DLD1 (cell line): Measurements from ENCODE around the gene ZNF609.

Source experiments
- in situ Hi-C: cut with HindIII; loops from 2 replicates; pipeline ENCODE4 v1.10.0; 2017; ENCODE audit warnings: low sequenced_read_pairs

ZNF609 gene, protein sequence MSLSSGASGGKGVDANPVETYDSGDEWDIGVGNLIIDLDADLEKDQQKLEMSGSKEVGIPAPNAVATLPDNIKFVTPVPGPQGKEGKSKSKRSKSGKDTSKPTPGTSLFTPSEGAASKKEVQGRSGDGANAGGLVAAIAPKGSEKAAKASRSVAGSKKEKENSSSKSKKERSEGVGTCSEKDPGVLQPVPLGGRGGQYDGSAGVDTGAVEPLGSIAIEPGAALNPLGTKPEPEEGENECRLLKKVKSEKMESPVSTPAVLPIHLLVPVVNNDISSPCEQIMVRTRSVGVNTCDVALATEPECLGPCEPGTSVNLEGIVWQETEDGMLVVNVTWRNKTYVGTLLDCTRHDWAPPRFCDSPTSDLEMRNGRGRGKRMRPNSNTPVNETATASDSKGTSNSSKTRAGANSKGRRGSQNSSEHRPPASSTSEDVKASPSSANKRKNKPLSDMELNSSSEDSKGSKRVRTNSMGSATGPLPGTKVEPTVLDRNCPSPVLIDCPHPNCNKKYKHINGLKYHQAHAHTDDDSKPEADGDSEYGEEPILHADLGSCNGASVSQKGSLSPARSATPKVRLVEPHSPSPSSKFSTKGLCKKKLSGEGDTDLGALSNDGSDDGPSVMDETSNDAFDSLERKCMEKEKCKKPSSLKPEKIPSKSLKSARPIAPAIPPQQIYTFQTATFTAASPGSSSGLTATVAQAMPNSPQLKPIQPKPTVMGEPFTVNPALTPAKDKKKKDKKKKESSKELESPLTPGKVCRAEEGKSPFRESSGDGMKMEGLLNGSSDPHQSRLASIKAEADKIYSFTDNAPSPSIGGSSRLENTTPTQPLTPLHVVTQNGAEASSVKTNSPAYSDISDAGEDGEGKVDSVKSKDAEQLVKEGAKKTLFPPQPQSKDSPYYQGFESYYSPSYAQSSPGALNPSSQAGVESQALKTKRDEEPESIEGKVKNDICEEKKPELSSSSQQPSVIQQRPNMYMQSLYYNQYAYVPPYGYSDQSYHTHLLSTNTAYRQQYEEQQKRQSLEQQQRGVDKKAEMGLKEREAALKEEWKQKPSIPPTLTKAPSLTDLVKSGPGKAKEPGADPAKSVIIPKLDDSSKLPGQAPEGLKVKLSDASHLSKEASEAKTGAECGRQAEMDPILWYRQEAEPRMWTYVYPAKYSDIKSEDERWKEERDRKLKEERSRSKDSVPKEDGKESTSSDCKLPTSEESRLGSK (N-terminal part only)

DNA sequence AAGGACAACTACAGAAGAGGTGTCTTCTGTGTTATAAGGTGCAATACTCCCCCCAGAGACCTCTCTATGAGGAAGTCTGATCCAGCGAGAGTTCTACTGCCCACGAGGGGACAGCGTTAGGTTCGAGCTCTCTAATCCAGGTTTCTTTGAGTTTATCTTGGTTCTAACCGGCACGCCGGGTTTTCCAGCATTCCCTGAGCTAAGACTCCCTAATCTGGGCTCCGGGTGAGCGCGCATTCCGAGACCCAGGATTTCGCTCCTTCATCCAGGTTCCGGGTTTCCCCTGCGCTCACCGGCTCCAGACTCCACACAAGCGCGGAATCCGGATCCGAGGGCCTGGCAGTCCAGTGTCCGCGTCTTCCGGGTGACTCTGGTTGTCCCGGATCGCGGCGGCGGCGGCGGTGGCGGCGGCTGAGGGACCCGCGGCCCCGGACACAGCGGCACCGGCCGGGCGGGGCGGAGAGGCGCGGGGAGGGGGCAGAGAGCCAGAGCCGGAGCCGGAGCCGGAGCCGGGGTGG lies at the start of gene ZNF609:
Gene ZNF609 (plus strand): TSS at position 373 of the 518 bp plus-strand sequence. CDS start 38,842 bp downstream, outside the sequence.
- in situ Hi-C loops = no loop called here

DNA sequence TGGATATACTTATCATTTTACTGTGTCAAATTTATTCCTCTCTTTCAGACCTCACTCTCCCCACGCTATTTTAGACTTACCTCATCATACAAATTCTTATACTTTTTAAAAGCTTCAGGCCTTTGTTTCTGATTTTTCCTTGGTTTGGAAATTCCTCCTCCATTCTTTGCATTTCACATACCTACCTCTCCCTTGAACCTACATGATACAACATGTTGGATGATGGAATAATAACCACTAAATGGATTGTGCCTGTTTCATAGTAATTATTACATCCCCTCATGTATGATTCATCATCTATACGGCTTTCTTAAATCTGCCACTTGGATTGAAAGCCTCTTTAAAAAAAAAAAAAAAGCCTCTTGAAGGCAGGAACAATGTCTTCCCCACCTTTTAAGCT lies 48.2 kb upstream of the ZNF609 start:
- in situ Hi-C loops = no loop called here

DNA sequence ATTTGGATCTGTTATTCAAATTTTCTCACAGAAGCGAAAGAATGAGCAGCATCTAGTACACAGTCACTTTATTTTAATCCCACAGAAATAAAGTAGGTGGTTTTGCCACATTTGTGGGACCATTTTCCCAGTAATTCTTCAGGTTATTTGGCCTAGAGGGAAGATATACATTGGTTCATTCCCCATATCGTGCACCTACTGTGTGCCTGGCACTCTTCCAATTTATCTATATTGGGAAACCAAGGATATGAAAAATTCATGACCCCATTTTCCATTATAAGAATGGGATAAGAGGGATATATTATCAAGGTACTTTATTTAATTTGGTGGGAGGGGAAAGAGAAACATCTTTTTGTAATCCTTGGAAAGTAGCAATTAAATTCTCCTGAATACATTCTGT lies 37.7 kb upstream of the ZNF609 start:
- in situ Hi-C loops = no loop called here

- in situ Hi-C loops = no loop called here
Measured at GRCh38 chr15:64423970-64424369, 36.4 kb upstream of the ZNF609 start.

- in situ Hi-C loops = loop anchor here (25.0 kb wide), 1 partner anchor 262 kb away; no protein-coding TSS in a partner anchor
Measured at GRCh38 chr15:64425221-64425620, 35.2 kb upstream of the ZNF609 start.

- in situ Hi-C loops = loop anchor here (25.0 kb wide), 1 partner anchor 260 kb away; no protein-coding TSS in a partner anchor
Measured at GRCh38 chr15:64426845-64427465, 33.4 kb upstream of the ZNF609 start.

DNA sequence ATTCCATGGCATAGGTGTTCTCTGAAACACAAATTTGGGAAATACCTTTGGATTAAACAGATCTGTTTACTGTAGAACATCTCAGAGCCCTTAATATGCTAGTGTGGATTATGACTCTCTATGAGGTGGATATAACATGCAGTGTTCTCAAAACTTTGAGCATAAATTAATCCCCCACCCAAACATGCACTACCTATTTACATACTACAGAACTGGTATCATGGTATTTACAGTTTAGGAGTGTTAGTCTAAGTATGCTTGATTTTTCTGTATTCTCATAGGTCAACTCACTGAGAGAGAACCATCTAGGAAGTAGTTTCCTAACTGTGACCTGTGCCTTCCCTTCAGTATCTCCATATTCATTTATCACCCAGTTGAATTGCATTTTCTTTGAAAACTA lies 30.9 kb upstream of the ZNF609 start:
- in situ Hi-C loops = loop anchor here (25.0 kb wide), 1 partner anchor 258 kb away; no protein-coding TSS in a partner anchor

DNA sequence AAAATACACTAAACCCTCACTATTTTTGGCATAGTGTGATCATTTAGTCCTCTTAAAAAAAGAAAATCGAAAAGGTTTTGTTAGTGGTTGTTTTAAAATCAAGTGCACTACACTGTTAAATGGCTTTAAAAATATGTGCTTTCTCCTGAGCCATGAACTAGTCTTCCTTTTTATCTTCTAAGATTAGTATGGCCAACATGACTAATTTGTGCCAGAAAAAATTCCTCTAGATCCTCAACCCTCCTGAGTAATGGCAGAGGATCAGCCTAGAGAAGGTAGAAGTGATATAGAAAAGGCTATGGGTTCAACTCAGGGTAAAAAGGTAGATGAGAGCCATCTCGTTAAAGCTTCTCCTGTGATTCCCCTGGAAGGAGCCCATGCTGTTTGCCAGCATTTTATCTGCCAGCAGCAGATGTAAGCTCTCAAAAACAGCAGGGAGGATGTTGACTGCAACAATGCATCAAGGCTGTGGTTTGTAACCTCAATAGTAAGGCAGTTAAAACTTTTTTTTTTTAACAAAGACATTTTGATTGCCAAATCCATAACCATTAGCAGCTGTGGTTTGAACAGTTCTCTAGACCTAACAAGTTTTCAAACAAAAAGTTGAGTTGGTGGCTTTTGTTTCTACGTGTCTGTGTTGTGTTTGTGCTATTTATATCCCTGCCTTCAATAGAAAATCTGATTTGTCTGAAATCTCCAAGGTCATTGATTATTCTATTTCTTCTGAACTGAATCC lies 30.2 kb upstream of the ZNF609 start:
- in situ Hi-C loops = loop anchor here (25.0 kb wide), 1 partner anchor 257 kb away; no protein-coding TSS in a partner anchor

DNA sequence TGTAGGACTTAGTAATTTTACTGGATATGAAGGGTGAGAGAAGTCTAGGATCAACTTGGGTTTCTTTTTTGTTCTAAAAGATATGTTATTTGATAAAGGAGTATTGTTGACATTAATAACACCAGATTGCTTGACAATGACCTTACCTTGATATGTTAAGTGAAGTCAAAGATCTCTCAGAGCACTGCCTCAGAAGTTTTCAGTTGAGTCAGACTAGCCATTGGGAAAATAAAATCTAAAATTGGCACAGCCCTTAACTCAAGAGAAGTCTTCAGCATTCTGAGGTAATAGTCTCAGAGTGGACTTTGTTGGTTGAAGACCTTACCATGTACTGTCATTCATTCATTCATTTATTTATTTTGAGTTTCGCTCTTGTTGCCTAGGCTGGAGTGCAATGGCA lies 22.4 kb upstream of the ZNF609 start:
- in situ Hi-C loops = loop anchor here (25.0 kb wide), 1 partner anchor 249 kb away; no protein-coding TSS in a partner anchor

- in situ Hi-C loops = loop anchor here (25.0 kb wide), 1 partner anchor 248 kb away; no protein-coding TSS in a partner anchor
Measured at GRCh38 chr15:64438653-64439447, 21.5 kb upstream of the ZNF609 start.

GRCh38 chr15:64441852-64442251 lies 18.5 kb upstream of the ZNF609 start:
- in situ Hi-C loops = loop anchor here (25.0 kb wide), 1 partner anchor 245 kb away; no protein-coding TSS in a partner anchor

DNA sequence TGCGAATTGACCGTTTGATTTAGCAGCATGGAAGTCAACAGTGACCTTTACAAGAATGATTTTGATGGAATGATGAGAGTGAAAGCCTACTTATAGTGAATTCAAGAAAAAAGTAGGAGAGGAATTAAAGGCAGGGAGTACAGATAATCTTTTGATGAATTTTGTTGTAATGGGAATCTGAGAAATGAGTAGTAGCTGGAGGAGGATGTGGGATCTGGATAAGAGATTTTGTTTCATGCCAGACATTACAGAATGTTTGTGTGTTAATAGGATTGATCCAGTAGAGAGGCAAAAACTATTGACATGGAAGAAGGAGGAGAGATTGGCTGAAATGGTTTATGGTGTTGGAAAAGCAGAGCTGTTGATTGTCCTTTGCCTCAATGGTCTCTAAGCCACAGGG lies 17.4 kb upstream of the ZNF609 start:
- in situ Hi-C loops = loop anchor here (25.0 kb wide), 1 partner anchor 244 kb away; no protein-coding TSS in a partner anchor

GRCh38 chr15:64443747-64444621 lies 16.4 kb upstream of the ZNF609 start:
- in situ Hi-C loops = loop anchor here (25.0 kb wide), 1 partner anchor 243 kb away; no protein-coding TSS in a partner anchor

- in situ Hi-C loops = loop anchor here (25.0 kb wide), 1 partner anchor 242 kb away; no protein-coding TSS in a partner anchor
Measured at GRCh38 chr15:64444836-64445235, 15.5 kb upstream of the ZNF609 start.

- in situ Hi-C loops = loop anchor here (25.0 kb wide), 1 partner anchor 240 kb away; no protein-coding TSS in a partner anchor
Measured at GRCh38 chr15:64447536-64448315, 12.7 kb upstream of the ZNF609 start.

- in situ Hi-C loops = no loop called here
Measured at GRCh38 chr15:64452988-64453688, 7.2 kb upstream of the ZNF609 start.
